Astrocyte (in vitro differentiated cells and primary cell): ENCODE measurements around the gene SLC16A1.

Source experiments
- CTCF ChIP-seq: IDR thresholded peaks from 2 replicates; pipeline ENCODE4 v1.5.1; 2011; ENCODE audit warnings: low read depth, mild to moderate bottlenecking, inconsistent platforms, low read length, moderate library complexity; ENCODE audit not compliant: insufficient read depth
- EZH2 ChIP-seq: IDR thresholded peaks from 2 replicates; pipeline ENCODE4 v1.6.1; 2012; ENCODE audit warnings: mild to moderate bottlenecking, low read length, inconsistent platforms; ENCODE audit not compliant: insufficient read depth

GRCh38 chr1:112929979-112930378 is 26.0 kb downstream of the SLC16A1 start:
- no peak for TF ChIP-seq CTCF
- TF ChIP-seq EZH2: no peak
